B cell (primary cell): ENCODE results near the gene DYNC1I1. TPM values are rescaled to one million over a fixed set of nuclear protein-coding genes. Genes with fewer than 3 reads are reported as not detected.

ENCODE experiments used
- ATAC-seq: fragments of 200-7000 bp; cut with Tn5 transposase; one replicate; pipeline ENCODE4 v1.10.0; 2021; ENCODE audit warnings: low read depth, mild to moderate bottlenecking, moderate number of reproducible peaks, moderate library complexity
- CTCF ChIA-PET: fragments of 350-600 bp; sonication (Branson Sonifier 250); formaldehyde crosslinking; loops from one replicate; lab custom pipeline; 2021; ENCODE audit warnings: antibody characterized with exemption, inconsistent platforms; lab: Charles Lee
- POLR2A ChIA-PET: fragments of 350-600 bp; sonication (Branson Sonifier 250); formaldehyde crosslinking; loops from one replicate; lab custom pipeline; 2021; ENCODE audit warnings: antibody characterized with exemption; lab: Charles Lee
- DNase-seq: peaks from one replicate; pipeline ENCODE4 v3.0.0; 2013
- H2AFZ ChIP-seq: 2 replicates; pipeline ENCODE4 v1.6.1; 2012; ENCODE audit warnings: mild to moderate bottlenecking, low read depth, low read length; ENCODE audit not compliant: insufficient read depth, poor library complexity, severe bottlenecking
- H3K27ac ChIP-seq, 2 donors: 1 replicate in 1 of 2; 2 replicates in 1 of 2; pipeline ENCODE4 v1.5.1; 2012 to 2013; ENCODE audit warnings: low read length in 2 of 2, mild to moderate bottlenecking in 2 of 2, moderate library complexity in 1 of 2
- H3K27me3 ChIP-seq, 4 experiments: fragments of 200-600 bp in 1 of 4; sonication (generic) in 1 of 4; replicated peaks in 1 of 4; 1 replicate in 2 of 4; 2 replicates in 2 of 4; pipeline versions ENCODE4 v1.6.1 to v1.7.0; 2013 to 2016; ENCODE audit warnings: low read length in 3 of 4, mild to moderate bottlenecking in 2 of 4, mixed read lengths in 1 of 4, moderate library complexity in 1 of 4; ENCODE audit not compliant: insufficient read depth in 4 of 4, control insufficient read depth in 3 of 4; ENCODE audit errors: control extremely low read depth in 1 of 4
- H3K36me3 ChIP-seq, 2 experiments: replicated peaks in 1 of 2; 1 replicate in 1 of 2; 2 replicates in 1 of 2; pipeline versions ENCODE4 v1.6.1 to v1.7.1; 2013; ENCODE audit warnings: low read length in 1 of 2; ENCODE audit not compliant: insufficient read depth in 2 of 2, control insufficient read depth in 1 of 2; ENCODE audit errors: control extremely low read depth in 1 of 2, extremely low read depth in 1 of 2
- H3K4me1 ChIP-seq, 2 donors: fragments of 200-600 bp in 1 of 2; sonication (generic) in 1 of 2; 1 replicate in 1 of 2; 2 replicates in 1 of 2; pipeline versions ENCODE4 v1.5.1 to v1.6.1; 2013 to 2017; ENCODE audit warnings: low read length in 2 of 2; ENCODE audit not compliant: control insufficient read depth in 2 of 2, insufficient read depth in 2 of 2
- H3K4me2 ChIP-seq: replicated peaks from 2 replicates; pipeline ENCODE3; 2012; ENCODE audit warnings: mild to moderate bottlenecking, low read depth, low read length; ENCODE audit not compliant: poor library complexity, severe bottlenecking
- H3K4me3 ChIP-seq, 5 experiments: fragments of 200-600 bp in 1 of 5; sonication (generic) in 1 of 5; 1 replicate in 3 of 5; 2 replicates in 2 of 5; pipeline versions ENCODE4 v1.5.1 to v1.7.0; 2011 to 2016; ENCODE audit warnings: low read length in 4 of 5, mild to moderate bottlenecking in 4 of 5, low read depth in 2 of 5, control low read depth in 1 of 5, moderate library complexity in 1 of 5; ENCODE audit not compliant: insufficient read depth in 1 of 5; ENCODE audit errors: control extremely low read depth in 1 of 5, extremely low read depth in 1 of 5
- H3K79me2 ChIP-seq: fragments of 200-600 bp; sonication (generic); one replicate; pipeline ENCODE4 v1.6.0; 2016; ENCODE audit warnings: low read length; ENCODE audit not compliant: control insufficient read depth, insufficient read depth
- H3K9ac ChIP-seq: fragments of 200-600 bp; sonication (generic); 2 replicates; pipeline ENCODE4 v1.6.1; 2017; ENCODE audit warnings: mild to moderate bottlenecking, low read length, moderate library complexity
- H3K9me3 ChIP-seq, 3 donors: one replicate each; pipeline versions ENCODE4 v1.6.1 to v1.7.1; 2013; ENCODE audit warnings: low read length in 2 of 3; ENCODE audit not compliant: control insufficient read depth in 2 of 3, insufficient read depth in 1 of 3; ENCODE audit errors: control extremely low read depth in 1 of 3
- H4K20me1 ChIP-seq: 2 replicates; pipeline ENCODE4 v1.6.0; 2012; ENCODE audit warnings: mild to moderate bottlenecking, low read length; ENCODE audit not compliant: insufficient read depth, control insufficient read depth, poor library complexity, severe bottlenecking
- H3K27ac Mint-ChIP-seq: one replicate; pipeline ENCODE4 v1.8.0; 2021; ENCODE audit warnings: mixed read lengths
- H3K27me3 Mint-ChIP-seq: one replicate; pipeline ENCODE4 v1.8.0; 2021; ENCODE audit warnings: mixed read lengths
- H3K4me1 Mint-ChIP-seq: one replicate; pipeline ENCODE4 v1.8.0; 2021; ENCODE audit warnings: mixed read lengths
- H3K4me3 Mint-ChIP-seq: one replicate; pipeline ENCODE4 v1.8.0; 2021; ENCODE audit warnings: mixed read lengths
- H3K9me3 Mint-ChIP-seq: one replicate; pipeline ENCODE4 v1.8.0; 2022; ENCODE audit warnings: mixed read lengths; ENCODE audit not compliant: insufficient read depth
- CTCF ChIP-seq: fragments of 200-600 bp; IDR thresholded peaks from one replicate; pipeline ENCODE4 v1.8.0; 2022; ENCODE audit warnings: antibody characterized with exemption, mild to moderate bottlenecking
- EZH2 ChIP-seq: IDR thresholded peaks from 2 replicates; pipeline ENCODE4 v1.6.1; 2012; ENCODE audit warnings: borderline replicate concordance, low read depth, mild to moderate bottlenecking, moderate library complexity, low read length; ENCODE audit not compliant: insufficient read depth, poor library complexity, severe bottlenecking
- WGBS: methylation state at CpG from one replicate; pipeline ENCODE4 v1.1.5; 2013; ENCODE audit warnings: missing lambda C conversion rate; ENCODE audit not compliant: insufficient coverage; 5-methylcytosine and 5-hydroxymethylcytosine counted together
- intact Hi-C: fragments of 100-400 bp; cut with micrococcal nuclease; formaldehyde crosslinking; loops from one replicate; pipeline ENCODE4 v1.10.0; 2022
- polyA minus RNA-seq: library from RNA; depleted of rRNA, polyadenylated mRNA; stranded (reverse); fragments of >200 nt; gene quantifications from 2 replicates; pipeline ENCODE4 v1.2.3, GENCODE V29; 2012
- polyA plus RNA-seq: library from polyadenylated mRNA; depleted of rRNA; stranded (reverse); fragments of >200 nt; gene quantifications from 2 replicates; pipeline ENCODE4 v1.2.3, GENCODE V29; 2012
- total RNA-seq, 2 donors: library from RNA; stranded (reverse); fragments of 120-200 nt in 1 of 2; gene quantifications; 1 replicate in 1 of 2; 2 replicates in 1 of 2; pipeline versions ENCODE4 v1.2.3 to v1.2.4, GENCODE V29; 2013 to 2022

The DYNC1I1 gene
- total RNA-seq (not detected in 2 replicates), polyA plus RNA-seq (not detected in 2 replicates), polyA minus RNA-seq (not detected in 2 replicates)
- total RNA-seq (2013) = 0.19 TPM

GRCh38 chr7:95772298-95772770 lies at the start of gene DYNC1I1:
Gene DYNC1I1 (plus strand): TSS chr7:95772554. CDS start chr7:95804730, 32,176 bp downstream.
- Mint-ChIP-seq H3K9me3 (no peaks in the 10 kb centered on the region), H3K4me3 (peak within 1 kb of the TSS; percentile 85), H3K27ac (no peak within 1 kb of the TSS), H3K4me1 (peaks cover 5% of the 10 kb centered on the region), H3K27me3 (peaks cover 32% of the 10 kb centered on the region)
- Histone ChIP-seq H3K9ac (peak within 1 kb of the TSS; percentile 61), H3K4me2 (peak within 1 kb of the TSS; percentile 82), H3K9me3 (no peaks in the 10 kb centered on the region), H3K4me1 (peaks cover 7 to 8% of the 10 kb centered on the region in 2 donors), H3K27me3 (peaks cover 0 to 26% (median 7%) of the 10 kb centered on the region in 4 experiments), H3K79me2 (no peaks in the 10 kb centered on the region), H3K27ac (no peak within 1 kb of the TSS), H2AFZ (peak within 1 kb of the TSS; percentile 56), H4K20me1 (no peaks in the 10 kb centered on the region), H3K36me3 (no peaks in the 10 kb centered on the region), H3K4me3 (peak within 1 kb of the TSS in 4 of 5 experiments; percentile 15 to 54 (median 46))
- intact Hi-C loops = no loop called here
- CTCF ChIA-PET = no interaction called here
- POLR2A ChIA-PET = no interaction called here
- DNase-seq = peak; percentile 30
- WGBS = under 1% methylated on average over 48 of the region's 49 CpGs
- TF ChIP-seq EZH2 (no peak), CTCF (no peak)
- ATAC-seq = peak; percentile 53

- H3K4me2 ChIP-seq = no peak overlapping the region
- H3K27me3 ChIP-seq = peaks cover 0 to 9% (median 3%) of the 10 kb centered on the region in 4 experiments
- H3K27ac ChIP-seq = no peak overlapping the region
- Mint-ChIP-seq H3K4me1 (no peaks in the 10 kb centered on the region), H3K27me3 (peaks cover 22% of the 10 kb centered on the region), H3K4me3 (no peak overlapping the region), H3K27ac (no peak overlapping the region), H3K9me3 (no peaks in the 10 kb centered on the region)
- no peak overlapping the region for H3K9ac ChIP-seq
- H3K36me3 ChIP-seq = no peaks in the 10 kb centered on the region
- POLR2A ChIA-PET = no interaction called here
- H3K4me1 ChIP-seq = no peaks in the 10 kb centered on the region
- H3K9me3 ChIP-seq = no peaks in the 10 kb centered on the region
- H3K79me2 ChIP-seq = no peaks in the 10 kb centered on the region
- intact Hi-C loops = no loop called here
- no peak overlapping the region for H2AFZ ChIP-seq
- ATAC-seq (no peak), DNase-seq (no peak)
- no CpG with 5 or more reads among the region's 2 CpGs for WGBS
- CTCF ChIA-PET = interaction anchor here (1.2 to 1.3 kb wide), 2 partner anchors 147 to 148 kb away, joined by 3 to 5 read pairs; no protein-coding TSS in a partner anchor
- H3K4me3 ChIP-seq = no peak overlapping the region
- no peaks in the 10 kb centered on the region for H4K20me1 ChIP-seq
- TF ChIP-seq CTCF = no peak
- no peak for TF ChIP-seq EZH2
Observed at GRCh38 chr7:95723583-95724180, 48.7 kb upstream of the DYNC1I1 start.
